Rectal smooth muscle tissue (tissue), 1 donor: ENCODE measurements around the gene MOK.

ENCODE experiments used
- H3K27ac ChIP-seq: one replicate; pipeline ENCODE4 v1.7.0; 2013; ENCODE audit warnings: low read depth, low read length, inconsistent platforms
- H3K27me3 ChIP-seq: one replicate; pipeline ENCODE4 v1.7.0; 2013; ENCODE audit warnings: low read length; ENCODE audit not compliant: control insufficient read depth, insufficient read depth
- H3K36me3 ChIP-seq: one replicate; pipeline ENCODE4 v1.7.0; 2013; ENCODE audit warnings: low read length; ENCODE audit not compliant: control insufficient read depth, insufficient read depth
- H3K4me1 ChIP-seq: one replicate; pipeline ENCODE4 v1.7.0; 2013; ENCODE audit warnings: low read length; ENCODE audit not compliant: control insufficient read depth, insufficient read depth
- H3K4me3 ChIP-seq: one replicate; pipeline ENCODE4 v1.7.0; 2013; ENCODE audit warnings: low read length
- H3K9ac ChIP-seq: one replicate; pipeline ENCODE4 v1.7.0; 2013; ENCODE audit warnings: low read length

Gene MOK

DNA sequence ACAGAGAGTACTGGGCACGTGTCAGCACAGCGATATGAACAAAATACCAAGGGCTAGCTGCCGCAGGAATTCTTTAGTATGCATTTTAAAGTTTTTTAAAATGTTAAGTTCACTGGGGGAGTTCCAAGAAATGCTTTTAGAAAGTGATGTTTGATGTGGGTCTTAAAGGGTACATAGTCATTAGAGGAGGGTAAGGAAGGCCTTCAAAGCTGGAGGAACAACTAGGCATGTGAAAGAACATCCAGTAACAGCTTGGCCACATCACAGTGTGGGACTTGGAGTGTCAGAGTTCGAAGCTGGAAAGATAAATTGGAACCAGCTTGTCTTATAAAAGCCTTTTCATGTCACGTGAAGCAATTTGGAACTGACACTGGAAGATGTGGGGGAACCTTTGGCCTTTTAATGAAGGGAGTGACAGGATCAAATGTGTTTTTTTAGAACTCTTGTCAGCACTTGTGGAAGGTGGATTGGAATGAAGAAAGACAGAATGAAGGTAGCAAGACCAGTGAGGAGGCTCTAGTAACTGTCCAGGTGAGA is 107.6 kb downstream of the MOK start:
- Histone ChIP-seq H3K36me3 (peaks cover 8% of the 10 kb centered on the region), H3K27ac (no peak overlapping the region), H3K4me3 (no peak overlapping the region), H3K9ac (no peak overlapping the region), H3K4me1 (peaks cover 2% of the 10 kb centered on the region), H3K27me3 (no peaks in the 10 kb centered on the region)

DNA sequence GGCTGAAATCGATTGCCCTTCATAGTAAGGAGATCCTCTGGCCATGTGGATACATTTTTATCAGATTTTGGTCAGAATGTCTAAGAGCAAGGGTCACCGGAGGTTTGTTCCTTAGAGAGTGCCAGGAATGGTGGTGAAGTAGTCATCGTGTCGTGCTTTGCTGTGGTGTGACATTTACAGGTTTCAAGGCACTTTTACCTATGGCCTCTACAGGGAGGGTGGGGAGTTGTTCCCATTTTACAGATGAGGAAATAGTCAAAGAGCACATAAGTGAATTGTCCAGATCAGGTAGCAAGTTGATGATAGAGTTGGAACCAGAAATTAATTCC is 108.1 kb downstream of the MOK start:
- Histone ChIP-seq H3K4me1 (peaks cover 2% of the 10 kb centered on the region), H3K9ac (no peak overlapping the region), H3K36me3 (peaks cover 8% of the 10 kb centered on the region), H3K27me3 (no peaks in the 10 kb centered on the region), H3K4me3 (no peak overlapping the region), H3K27ac (no peak overlapping the region)

DNA sequence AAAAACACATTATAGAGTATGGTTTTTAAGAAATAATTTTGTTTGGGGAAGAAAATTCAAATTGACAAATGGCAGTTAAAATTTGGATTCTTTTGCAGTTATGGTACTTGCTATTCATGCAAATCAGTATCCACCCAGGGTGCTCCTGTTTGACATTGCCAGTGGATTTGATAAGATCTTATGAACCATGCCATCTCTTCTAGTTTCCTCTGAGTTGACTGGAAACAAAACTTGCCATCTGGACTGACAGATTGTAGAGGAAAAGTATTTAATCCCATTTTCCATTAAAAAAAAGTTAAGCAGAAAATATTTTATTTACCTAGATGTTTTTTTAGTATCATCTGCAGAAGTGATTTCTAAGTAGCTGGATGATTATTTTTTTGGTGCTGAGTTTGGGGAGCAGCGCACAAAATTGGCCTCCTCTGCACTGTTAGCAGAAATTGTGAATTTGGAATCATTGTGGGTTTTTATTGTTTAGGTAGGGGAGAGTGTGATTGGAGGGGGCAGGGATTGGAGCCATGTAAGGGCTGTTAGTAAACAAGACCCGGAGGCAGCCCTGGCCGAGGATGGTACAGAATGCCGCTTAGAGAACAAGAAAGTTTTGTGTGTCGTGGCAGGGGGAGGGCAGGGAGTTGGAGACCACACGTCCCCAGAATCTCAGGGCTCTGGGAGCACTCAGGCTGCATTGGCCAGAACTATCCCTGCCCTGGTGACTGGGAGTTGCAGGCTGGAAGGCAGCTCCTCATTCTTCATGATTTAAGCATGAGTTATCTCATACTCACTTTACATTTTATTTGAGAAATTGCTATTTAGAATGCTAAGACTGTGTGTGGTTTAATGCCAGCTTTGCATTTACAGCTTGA is 108.7 kb downstream of the MOK start:
- Histone ChIP-seq H3K4me1 (peaks cover 2% of the 10 kb centered on the region), H3K9ac (no peak overlapping the region)

DNA sequence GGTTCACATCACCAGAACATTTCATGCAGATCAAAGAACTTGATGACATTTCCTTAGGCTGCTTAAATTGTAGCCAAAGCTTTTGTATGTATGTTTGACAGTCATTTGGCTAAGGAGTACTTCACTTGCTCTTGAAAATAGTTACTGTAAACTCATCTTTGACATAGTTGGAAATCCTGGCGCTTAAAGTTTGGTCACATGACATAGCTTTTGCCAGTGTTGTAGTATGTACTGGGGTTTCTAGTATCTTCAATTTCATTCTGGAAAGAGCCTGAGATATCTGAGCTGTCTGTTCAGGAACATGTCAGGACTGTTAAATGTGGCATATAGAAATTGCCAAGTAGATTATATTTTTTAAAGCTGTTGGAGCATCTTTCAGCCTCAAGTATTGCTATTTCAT is 109.5 kb downstream of the MOK start:
- H3K4me3 ChIP-seq: no peak overlapping the region
- no peak overlapping the region for H3K9ac ChIP-seq
- peaks cover 8% of the 10 kb centered on the region for H3K36me3 ChIP-seq
- no peak overlapping the region for H3K27ac ChIP-seq
- H3K4me1 ChIP-seq: peaks cover 2% of the 10 kb centered on the region
- no peaks in the 10 kb centered on the region for H3K27me3 ChIP-seq

More for the DNA sequence above, 108.7 kb downstream of the MOK start:
- Histone ChIP-seq H3K27ac (no peak overlapping the region), H3K4me3 (no peak overlapping the region), H3K36me3 (peaks cover 8% of the 10 kb centered on the region), H3K27me3 (no peaks in the 10 kb centered on the region)

DNA sequence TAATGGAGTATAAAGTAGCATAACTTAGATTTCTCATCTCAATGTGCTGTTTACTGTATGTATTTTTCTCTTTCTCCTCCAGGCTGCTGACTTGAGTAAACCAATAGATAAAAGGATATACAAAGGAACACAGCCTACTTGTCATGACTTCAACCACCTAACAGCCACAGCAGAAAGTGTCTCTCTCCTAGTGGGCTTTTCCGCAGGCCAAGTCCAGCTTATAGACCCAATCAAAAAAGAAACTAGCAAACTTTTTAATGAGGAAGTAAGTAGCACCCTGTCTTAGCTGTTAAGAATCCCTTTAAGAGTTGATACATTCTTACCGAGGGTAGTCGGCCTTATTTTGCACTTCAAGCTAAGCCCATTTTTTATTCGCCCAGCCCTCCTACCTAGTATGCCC is 110.1 kb downstream of the MOK start:
- Histone ChIP-seq H3K36me3 (peaks cover 8% of the 10 kb centered on the region), H3K27me3 (no peaks in the 10 kb centered on the region), H3K27ac (no peak overlapping the region), H3K9ac (no peak overlapping the region), H3K4me3 (no peak overlapping the region), H3K4me1 (peaks cover 2% of the 10 kb centered on the region)

DNA sequence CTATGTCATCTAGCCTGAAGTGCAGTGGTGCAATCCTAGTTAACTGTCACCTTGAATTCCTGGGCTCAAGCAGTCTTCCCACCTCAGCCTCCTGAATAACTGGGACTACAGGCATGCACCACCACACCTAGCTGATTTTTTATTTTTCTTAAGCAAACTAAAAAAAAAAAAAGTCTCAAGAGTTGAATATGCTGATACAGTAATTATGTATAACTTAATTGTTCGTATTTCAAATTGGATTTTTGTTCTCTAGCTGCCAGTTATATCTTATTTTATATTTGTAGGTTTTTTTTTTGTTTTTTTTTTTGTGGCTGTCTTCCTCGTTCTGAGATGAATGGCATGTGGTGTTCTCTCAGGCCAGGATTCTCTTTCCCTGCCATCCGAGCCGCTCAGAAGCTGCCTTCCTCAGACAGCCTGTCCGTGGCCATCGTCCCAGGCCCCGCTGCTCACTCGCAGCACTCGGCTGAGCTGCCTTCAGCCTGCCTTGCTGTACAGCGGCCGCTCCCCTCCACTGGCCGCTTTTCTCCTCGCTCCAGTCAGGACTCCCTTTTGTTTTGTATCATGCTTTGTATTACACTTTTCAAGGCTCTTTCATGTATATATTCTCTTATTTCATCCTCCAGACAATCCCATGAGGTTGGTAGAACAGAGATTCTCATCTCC is 112.0 kb downstream of the MOK start:
- Histone ChIP-seq H3K4me3 (no peak overlapping the region), H3K9ac (no peak overlapping the region), H3K27me3 (no peaks in the 10 kb centered on the region), H3K36me3 (no peaks in the 10 kb centered on the region), H3K27ac (no peak overlapping the region), H3K4me1 (peaks cover 2% of the 10 kb centered on the region)

DNA sequence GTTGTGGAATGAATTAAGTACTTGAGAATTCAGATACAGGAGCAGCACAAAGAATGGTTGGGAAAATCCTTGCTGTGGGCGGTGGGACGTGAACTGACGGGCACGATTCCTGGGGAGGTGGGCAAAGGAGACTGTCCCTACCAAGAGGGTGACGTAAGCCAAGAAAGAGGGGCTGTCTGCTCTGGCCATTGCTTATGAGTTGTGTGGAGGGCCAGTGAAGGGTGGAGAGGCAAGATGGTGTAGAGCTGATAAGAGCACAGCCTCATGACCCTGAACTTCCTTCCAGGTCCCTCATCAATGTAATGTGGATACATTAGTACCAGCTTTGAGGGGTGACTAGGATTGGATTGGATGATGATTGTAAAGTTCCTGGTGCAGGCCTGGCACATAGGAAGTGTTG is 115.1 kb downstream of the MOK start:
- Histone ChIP-seq H3K4me3 (no peak overlapping the region), H3K27me3 (no peaks in the 10 kb centered on the region), H3K4me1 (peaks cover 7% of the 10 kb centered on the region), H3K9ac (no peak overlapping the region), H3K36me3 (no peaks in the 10 kb centered on the region), H3K27ac (no peak overlapping the region)

DNA sequence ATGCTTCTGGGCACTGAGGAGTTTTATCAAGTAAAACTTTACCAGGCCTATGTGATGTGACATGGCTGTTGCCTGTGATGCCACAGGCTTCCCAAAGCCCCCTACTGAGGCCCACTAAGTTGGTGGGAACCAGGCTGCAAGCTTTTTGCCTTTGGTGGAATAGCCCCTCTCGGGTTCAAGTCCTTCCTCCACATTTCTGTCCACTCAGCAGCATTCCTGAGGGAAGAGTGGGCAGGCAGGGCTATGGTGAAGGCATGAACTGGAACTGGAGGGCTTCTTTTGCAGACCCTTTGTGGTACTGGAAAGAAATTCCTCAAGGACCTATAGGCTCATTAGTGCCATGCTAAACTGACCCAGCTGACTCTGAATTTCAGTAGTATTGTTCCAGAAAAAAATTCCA is 116.8 kb downstream of the MOK start:
- no peaks in the 10 kb centered on the region for H3K36me3 ChIP-seq
- peaks cover 7% of the 10 kb centered on the region for H3K4me1 ChIP-seq
- no peak overlapping the region for H3K4me3 ChIP-seq
- no peaks in the 10 kb centered on the region for H3K27me3 ChIP-seq
- H3K27ac ChIP-seq: no peak overlapping the region
- H3K9ac ChIP-seq: no peak overlapping the region

DNA sequence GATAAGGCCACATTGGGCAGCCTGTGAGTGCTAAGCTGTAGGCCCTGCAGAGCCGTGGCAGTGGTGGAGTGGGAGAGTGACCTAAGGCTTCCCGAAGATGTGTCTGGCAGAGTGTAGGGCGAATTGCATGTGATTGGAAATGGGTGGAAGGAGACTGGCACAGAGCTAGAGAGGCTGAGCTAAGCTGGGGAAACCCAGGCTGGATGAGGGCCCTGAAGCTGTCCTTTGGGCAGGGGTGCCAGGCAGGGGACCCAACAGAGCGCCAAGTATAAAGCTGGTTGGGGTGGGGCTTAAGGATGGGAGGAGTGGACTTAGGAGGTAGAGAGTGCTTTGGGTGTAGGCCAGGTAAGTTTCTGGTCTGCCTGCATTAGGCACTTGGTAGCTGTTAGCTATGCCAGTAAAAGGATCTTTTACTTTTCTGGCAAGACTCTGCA is 117.4 kb downstream of the MOK start:
- Histone ChIP-seq H3K4me3 (no peak overlapping the region), H3K36me3 (no peaks in the 10 kb centered on the region), H3K9ac (no peak overlapping the region), H3K27me3 (no peaks in the 10 kb centered on the region), H3K4me1 (peaks cover 7% of the 10 kb centered on the region), H3K27ac (peak overlapping the region; percentile 17)

DNA sequence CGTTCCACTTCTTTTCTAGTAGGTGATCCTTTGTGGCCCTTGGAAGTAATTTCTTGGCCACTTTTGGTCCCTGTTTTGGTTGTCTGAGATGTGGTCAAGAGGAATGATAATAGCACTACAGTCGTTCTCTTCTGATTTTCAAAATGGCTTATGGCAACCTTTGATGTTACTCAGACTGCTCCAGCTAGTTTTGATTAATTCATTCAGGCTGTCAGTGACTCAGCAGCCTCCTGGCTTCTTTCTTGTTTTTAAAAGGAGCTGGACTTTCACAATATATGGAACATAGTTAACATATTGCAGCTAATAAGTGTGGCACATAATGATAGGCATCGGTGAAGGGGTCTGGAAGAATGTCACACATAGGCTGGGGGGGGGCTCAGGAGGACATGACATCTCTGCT is 117.9 kb downstream of the MOK start:
- Histone ChIP-seq H3K4me3 (no peak overlapping the region), H3K36me3 (no peaks in the 10 kb centered on the region), H3K4me1 (peaks cover 7% of the 10 kb centered on the region), H3K9ac (no peak overlapping the region), H3K27me3 (no peaks in the 10 kb centered on the region), H3K27ac (peak overlapping the region; percentile 17)

DNA sequence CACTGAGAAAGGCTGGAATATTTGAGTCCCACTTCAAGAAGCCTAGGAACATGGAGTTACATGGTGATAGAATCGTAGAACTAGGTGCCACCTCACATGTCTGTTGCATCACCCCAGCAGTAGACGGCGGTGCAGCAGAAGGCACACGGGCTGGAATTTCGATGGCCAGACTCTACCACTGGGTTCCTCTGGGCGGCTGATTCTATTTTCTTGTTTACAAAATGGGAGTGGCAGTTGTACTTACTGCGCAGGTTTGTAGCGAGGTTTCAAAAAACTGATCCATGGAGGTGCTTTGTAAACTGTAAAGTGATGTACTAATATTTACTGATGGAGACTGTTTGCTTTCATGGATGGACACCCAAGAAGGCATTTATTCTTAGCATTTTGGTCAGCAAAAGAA is 119.6 kb downstream of the MOK start:
- H3K27me3 ChIP-seq: no peaks in the 10 kb centered on the region
- no peak overlapping the region for H3K4me3 ChIP-seq
- H3K36me3 ChIP-seq: no peaks in the 10 kb centered on the region
- H3K9ac ChIP-seq: no peak overlapping the region
- H3K27ac ChIP-seq: no peak overlapping the region
- H3K4me1 ChIP-seq: peaks cover 7% of the 10 kb centered on the region

DNA sequence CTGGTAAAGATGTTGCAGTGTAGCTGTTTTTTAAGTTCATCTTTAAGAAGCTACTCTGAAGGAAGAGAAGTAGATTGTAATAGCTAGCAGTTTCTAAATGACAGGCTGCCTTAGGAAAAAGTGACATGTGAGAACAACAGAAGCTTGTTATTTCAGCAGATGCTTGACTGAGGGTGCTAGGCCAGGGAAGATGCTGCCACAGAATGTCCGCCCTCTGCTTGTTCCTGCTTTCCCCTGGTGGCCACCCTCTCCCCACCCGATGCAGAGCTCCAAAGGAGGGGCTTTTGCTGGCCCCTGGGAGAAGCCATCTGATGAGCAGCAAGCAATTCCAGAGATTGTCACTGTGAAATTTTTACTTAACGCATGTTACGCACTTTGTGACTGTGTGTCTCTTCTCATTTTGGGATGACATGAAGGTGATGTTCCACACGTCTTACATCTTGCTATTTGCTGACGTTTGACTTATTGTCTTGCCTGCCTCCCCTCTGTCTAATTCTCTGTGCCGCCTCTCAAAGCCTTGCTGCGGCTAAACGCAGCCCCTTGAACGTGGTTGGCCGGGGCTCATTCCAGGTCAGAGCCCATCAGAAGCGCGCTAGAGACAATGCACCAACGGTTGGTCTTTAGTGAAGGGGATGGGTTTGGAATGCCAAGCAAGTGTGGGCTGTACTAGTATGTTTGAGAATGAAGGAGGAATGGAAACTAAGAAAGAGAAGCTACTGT is 120.5 kb downstream of the MOK start:
- Histone ChIP-seq H3K27me3 (no peaks in the 10 kb centered on the region), H3K4me3 (no peak overlapping the region), H3K4me1 (peaks cover 7% of the 10 kb centered on the region), H3K36me3 (no peaks in the 10 kb centered on the region), H3K27ac (no peak overlapping the region), H3K9ac (no peak overlapping the region)
